PC-3 (cell line): ENCODE results near the gene PDHB. TPM values are rescaled to one million over a fixed set of nuclear protein-coding genes. Genes with fewer than 3 reads are reported as not detected.

ENCODE experiments used
- ATAC-seq: fragments of 200-7000 bp; cut with Tn5 transposase; 2 replicates; pipeline ENCODE4 v1.9.1; 2020; ENCODE audit warnings: mild to moderate bottlenecking, moderate library complexity
- BruUV-seq: library from RNA; stranded (reverse); fragments of 400-500 nt; replicated peaks from 2 replicates; lab custom pipeline; 2021; lab: Mats Ljungman, UMichigan
- CTCF ChIA-PET: fragments of 300-600 bp; sonication (Branson Sonifier 250); formaldehyde crosslinking; loops from one replicate; lab custom pipeline; 2022; ENCODE audit warnings: antibody characterized with exemption; lab: Charles Lee
- POLR2A ChIA-PET: fragments of 300-600 bp; sonication (Branson Sonifier 250); formaldehyde crosslinking; loops from one replicate; lab custom pipeline; 2022; ENCODE audit warnings: antibody characterized with exemption; ENCODE audit not compliant: unreplicated experiment; lab: Charles Lee
- DNase-seq: peaks from one replicate; pipeline ENCODE4 v3.0.0-alpha.2; 2015
- H2AFZ ChIP-seq: fragments of 300-600 bp; sonication (generic); 2 replicates; pipeline ENCODE4 v1.6.0; 2016; ENCODE audit warnings: antibody characterized with exemption, low read length
- H3F3A ChIP-seq: fragments of 300-600 bp; sonication (generic); one replicate; pipeline ENCODE4 v1.6.0; 2017; ENCODE audit warnings: antibody characterized with exemption, low read length, control low read depth, mild to moderate bottlenecking; ENCODE audit not compliant: unreplicated experiment
- H3K27ac ChIP-seq: fragments of 300-600 bp; sonication (generic); 2 replicates; pipeline ENCODE4 v1.5.1; 2016; ENCODE audit warnings: mild to moderate bottlenecking, low read length
- H3K27me3 ChIP-seq: fragments of 300-600 bp; sonication (generic); 2 replicates; pipeline ENCODE4 v1.6.1; 2016; ENCODE audit warnings: low read length, mixed read lengths
- H3K36me3 ChIP-seq: fragments of 300-600 bp; sonication (generic); 2 replicates; pipeline ENCODE4 v1.6.1; 2016; ENCODE audit warnings: low read depth, mixed run types, low read length, mixed read lengths
- H3K4me1 ChIP-seq: fragments of 300-600 bp; sonication (generic); 2 replicates; pipeline ENCODE4 v1.5.1; 2016; ENCODE audit warnings: low read length; ENCODE audit not compliant: insufficient read depth
- H3K4me2 ChIP-seq: fragments of 300-600 bp; sonication (generic); 2 replicates; pipeline ENCODE4 v1.6.0; 2016; ENCODE audit warnings: low read length
- H3K4me3 ChIP-seq: fragments of 300-600 bp; sonication (generic); 2 replicates; pipeline ENCODE4 v1.5.1; 2016; ENCODE audit warnings: mild to moderate bottlenecking, low read length, mixed read lengths
- H3K79me2 ChIP-seq: fragments of 300-600 bp; sonication (generic); 2 replicates; pipeline ENCODE4 v1.6.1; 2017; ENCODE audit warnings: low read length, mixed read lengths
- H3K9ac ChIP-seq: fragments of 300-600 bp; sonication (generic); 2 replicates; pipeline ENCODE4 v1.6.0; 2016; ENCODE audit warnings: mild to moderate bottlenecking, low read length
- H3K9me2 ChIP-seq: fragments of 300-600 bp; sonication (generic); replicated peaks from 2 replicates; pipeline ENCODE4 v1.6.1; 2016; ENCODE audit warnings: mixed run types, low read length, mixed read lengths
- H3K9me3 ChIP-seq: fragments of 300-600 bp; sonication (generic); 2 replicates; pipeline ENCODE4 v1.6.1; 2016; ENCODE audit warnings: low read length, mixed read lengths
- H4K20me1 ChIP-seq: fragments of 300-600 bp; sonication (generic); 2 replicates; pipeline ENCODE4 v1.6.1; 2016; ENCODE audit warnings: low read length, mixed read lengths
- CTCF ChIP-seq: fragments of 300-600 bp; sonication (generic); conservative IDR thresholded peaks from 2 replicates; pipeline ENCODE4 v1.5.1; 2017; ENCODE audit warnings: antibody characterized with exemption, low read depth, mild to moderate bottlenecking, low read length
- EZH2 ChIP-seq: fragments of 300-600 bp; sonication (generic); IDR thresholded peaks from one replicate; pipeline ENCODE4 v1.6.1; 2017; ENCODE audit warnings: antibody characterized with exemption, mild to moderate bottlenecking, low read length; ENCODE audit not compliant: unreplicated experiment
- EZH2phosphoT487 ChIP-seq: fragments of 300-600 bp; sonication (generic); IDR thresholded peaks from 2 replicates; pipeline ENCODE4 v1.6.1; 2018; ENCODE audit warnings: mild to moderate bottlenecking, antibody characterized with exemption, low read length, borderline replicate concordance
- intact Hi-C: fragments of 100-400 bp; cut with micrococcal nuclease; formaldehyde crosslinking; loops from 2 replicates; pipeline ENCODE4 v1.9.0; 2023
- total RNA-seq: library from RNA; depleted of rRNA; stranded (reverse); fragments of >200 nt; gene quantifications from 2 replicates; pipeline ENCODE4 v1.2.3, GENCODE V29; 2014

PDHB gene
- total RNA-seq, 1 experiment from 2014 or later, result 103 TPM

- H4K20me1 ChIP-seq, result no peaks in the 10 kb centered on the region
- H2AFZ ChIP-seq, result no peak overlapping the region
- H3K27me3 ChIP-seq, result no peaks in the 10 kb centered on the region
- no peaks in the 10 kb centered on the region for H3K9me2 ChIP-seq
- intact Hi-C loops, result loop anchor here (1.0 kb wide), 2 partner anchors 16 to 30 kb away; no protein-coding TSS in a partner anchor
- ChIA-PET POLR2A (no interaction called here), CTCF (interaction anchor here (1.0 kb wide), 1 partner anchor 82 kb away, joined by 4 read pairs; the partner anchor contains the start of genes HTD2 and RPP14)
- no peak for DNase-seq
- peak overlapping the region; percentile 66 for H3K9ac ChIP-seq
- H3K4me3 ChIP-seq, result no peak overlapping the region; the same call in 1 of the 2 replicates
- no peaks in the 10 kb centered on the region for H3K9me3 ChIP-seq
- peak overlapping the region; percentile 93 for H3K27ac ChIP-seq
- H3K4me2 ChIP-seq, result peak overlapping the region; percentile 57
- H3F3A ChIP-seq, result peaks cover 6% of the 10 kb centered on the region
- no peak for TF ChIP-seq EZH2
- no peak for TF ChIP-seq CTCF
- TF ChIP-seq EZH2phosphoT487, result no peak
- TSS peak; percentile 79 for BruUV-seq
- H3K4me1 ChIP-seq, result peaks cover 39% of the 10 kb centered on the region
- no peak for ATAC-seq
- no peaks in the 10 kb centered on the region for H3K79me2 ChIP-seq
- no peaks in the 10 kb centered on the region for H3K36me3 ChIP-seq
These were observed 45.7 kb downstream of the PDHB start for GRCh38 chr3:58387650-58388546.

- ChIA-PET POLR2A (no interaction called here), CTCF (no interaction called here)
- H3K27me3 ChIP-seq, result no peaks in the 10 kb centered on the region
- no TSS peak for BruUV-seq
- intact Hi-C loops, result no loop called here
- no peak overlapping the region for H2AFZ ChIP-seq
- no peaks in the 10 kb centered on the region for H3K36me3 ChIP-seq
- H3K9me3 ChIP-seq, result no peaks in the 10 kb centered on the region
- peaks cover 46% of the 10 kb centered on the region for H3K4me1 ChIP-seq
- H3K9ac ChIP-seq, result peak overlapping the region; percentile 66; the same call in 1 of the 2 replicates
- TF ChIP-seq EZH2phosphoT487, result no peak
- TF ChIP-seq EZH2, result no peak
- TF ChIP-seq CTCF, result no peak
- H3K4me2 ChIP-seq, result no peak overlapping the region
- no peak overlapping the region for H3K4me3 ChIP-seq
- no peaks in the 10 kb centered on the region for H4K20me1 ChIP-seq
- peak overlapping the region; percentile 93 for H3K27ac ChIP-seq
- no peaks in the 10 kb centered on the region for H3K9me2 ChIP-seq
- DNase-seq, result no peak
- ATAC-seq, result no peak
- H3F3A ChIP-seq, result peaks cover 6% of the 10 kb centered on the region
- no peaks in the 10 kb centered on the region for H3K79me2 ChIP-seq
These were observed 46.8 kb downstream of the PDHB start for GRCh38 chr3:58386626-58387365.
